BJ (cell line): Measurements from ENCODE around the gene SIGLEC9. TPM values are rescaled to one million over a fixed set of nuclear protein-coding genes. Genes with fewer than 3 reads are reported as not detected.

Source experiments
- CTCF ChIA-PET: fragments of 350-600 bp; formaldehyde crosslinking; extraction: SDS; loops from one replicate; lab custom pipeline; 2021; ENCODE audit warnings: antibody characterized with exemption, inconsistent platforms; lab: Yijun Ruan, JAX
- POLR2A ChIA-PET: fragments of 300-600 bp; sonication (Branson Sonifier 250); formaldehyde crosslinking; extraction: SDS; loops from one replicate; lab custom pipeline; 2021; ENCODE audit warnings: antibody characterized with exemption; lab: Charles Lee
- DNase-seq: peaks from one replicate; pipeline ENCODE4 v3.0.0-alpha.2; 2011; ENCODE audit warnings: low read depth
- H3K27me3 ChIP-seq: 2 replicates; pipeline ENCODE4 v1.6.0; 2011; ENCODE audit warnings: low read length; ENCODE audit not compliant: control insufficient read depth, insufficient read depth
- H3K36me3 ChIP-seq: 2 replicates; pipeline ENCODE4 v1.5.1; 2011; ENCODE audit warnings: low read length; ENCODE audit not compliant: control insufficient read depth, insufficient read depth
- H3K4me3 ChIP-seq: 2 replicates; pipeline ENCODE4 v1.5.1; 2011; ENCODE audit warnings: low read depth, mild to moderate bottlenecking, control low read depth, low read length
- CTCF ChIP-seq: IDR thresholded peaks from 2 replicates; pipeline ENCODE4 v1.5.1; 2011; ENCODE audit warnings: low read depth, mild to moderate bottlenecking, control low read depth, inconsistent platforms, low read length, moderate library complexity; ENCODE audit not compliant: insufficient read depth
- polyA minus RNA-seq: library from RNA; depleted of rRNA, polyadenylated mRNA; stranded (reverse); fragments of >200 nt; gene quantifications from 2 replicates; pipeline ENCODE4 v1.2.3, GENCODE V29; 2011; rRNA and poly(A)+ RNA removed
- polyA plus RNA-seq: library from polyadenylated mRNA; depleted of rRNA; stranded (reverse); fragments of >200 nt; gene quantifications from 2 replicates; pipeline ENCODE4 v1.2.3, GENCODE V29; 2011; rRNA removed

The SIGLEC9 gene
- not detected in 2 replicates for polyA plus RNA-seq
- polyA minus RNA-seq: not detected in 2 replicates

DNA sequence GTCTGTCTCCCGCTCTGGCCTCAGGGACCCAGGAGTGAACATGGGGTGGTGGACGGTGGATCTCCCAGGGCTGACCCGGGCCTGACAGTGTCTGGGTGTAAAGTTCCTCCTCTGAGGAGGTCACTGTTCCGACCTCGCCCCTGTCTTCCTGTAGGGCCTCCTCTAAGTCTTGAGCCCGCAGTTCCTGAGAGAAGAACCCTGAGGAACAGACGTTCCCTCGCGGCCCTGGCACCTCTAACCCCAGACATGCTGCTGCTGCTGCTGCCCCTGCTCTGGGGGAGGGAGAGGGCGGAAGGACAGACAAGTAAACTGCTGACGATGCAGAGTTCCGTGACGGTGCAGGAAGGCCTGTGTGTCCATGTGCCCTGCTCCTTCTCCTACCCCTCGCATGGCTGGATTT is at the start of gene SIGLEC9:
Gene SIGLEC9, plus strand, starts transcription at position 178 of the 400 bp plus-strand sequence. Its CDS starts 69 bp downstream, at position 247.
- CTCF ChIA-PET: interaction anchor here (1.2 kb wide), 1 partner anchor 23 kb away, joined by 3 read pairs; no protein-coding TSS in a partner anchor
- no peak within 1 kb of the TSS for H3K4me3 ChIP-seq

GRCh38 chr19:51075998-51076397 is 48.7 kb upstream of the SIGLEC9 start:
- Histone ChIP-seq H3K27me3 (no peaks in the 10 kb centered on the region), H3K4me3 (no peak overlapping the region), H3K36me3 (no peaks in the 10 kb centered on the region)
- CTCF ChIA-PET: no interaction called here
- POLR2A ChIA-PET: no interaction called here
- no peak for TF ChIP-seq CTCF
- no peak for DNase-seq

More for the DNA sequence above, at the start of gene SIGLEC9:
- Histone ChIP-seq H3K27me3 (no peaks in the 10 kb centered on the region), H3K36me3 (no peaks in the 10 kb centered on the region)
- POLR2A ChIA-PET: no interaction called here
- no peak for TF ChIP-seq CTCF
- DNase-seq: no peak

DNA sequence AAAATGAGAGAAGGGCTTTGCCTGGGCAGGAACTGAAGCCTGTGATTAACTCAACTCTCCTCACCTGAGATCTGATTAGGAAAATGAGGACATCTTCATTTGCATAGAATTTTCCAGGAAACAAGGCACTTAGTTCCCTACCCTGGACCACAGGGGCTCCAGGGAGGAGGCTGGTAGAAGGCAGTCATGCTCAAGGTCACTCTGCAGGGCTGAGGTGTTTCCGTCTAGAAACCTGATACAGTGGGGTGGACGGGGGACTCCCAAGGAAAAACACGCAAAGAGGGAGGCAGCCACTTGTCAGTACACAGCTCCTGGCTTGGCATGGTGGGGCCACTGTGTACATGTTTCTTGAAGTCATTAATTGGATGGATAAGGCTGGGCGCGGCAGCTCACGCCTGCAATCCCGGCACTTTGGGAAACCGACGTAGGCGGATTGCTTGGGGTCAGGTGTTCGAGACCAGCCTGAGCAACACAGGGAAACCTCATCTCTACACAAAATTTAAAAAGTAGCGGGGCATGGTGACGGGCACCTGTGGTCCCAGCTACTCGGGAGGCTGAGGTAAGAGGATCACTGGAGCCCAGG is 48.0 kb upstream of the SIGLEC9 start:
- ChIA-PET CTCF (no interaction called here), POLR2A (no interaction called here)
- Histone ChIP-seq H3K36me3 (no peaks in the 10 kb centered on the region), H3K4me3 (no peak overlapping the region), H3K27me3 (no peaks in the 10 kb centered on the region)
- no peak for DNase-seq
- TF ChIP-seq CTCF: no peak

- TF ChIP-seq CTCF: no peak
- CTCF ChIA-PET: no interaction called here
- H3K4me3 ChIP-seq: no peak overlapping the region
- H3K36me3 ChIP-seq: no peaks in the 10 kb centered on the region
- POLR2A ChIA-PET: no interaction called here
- DNase-seq: no peak
- no peaks in the 10 kb centered on the region for H3K27me3 ChIP-seq
Measured at GRCh38 chr19:51078104-51078503, 46.6 kb upstream of the SIGLEC9 start.

DNA sequence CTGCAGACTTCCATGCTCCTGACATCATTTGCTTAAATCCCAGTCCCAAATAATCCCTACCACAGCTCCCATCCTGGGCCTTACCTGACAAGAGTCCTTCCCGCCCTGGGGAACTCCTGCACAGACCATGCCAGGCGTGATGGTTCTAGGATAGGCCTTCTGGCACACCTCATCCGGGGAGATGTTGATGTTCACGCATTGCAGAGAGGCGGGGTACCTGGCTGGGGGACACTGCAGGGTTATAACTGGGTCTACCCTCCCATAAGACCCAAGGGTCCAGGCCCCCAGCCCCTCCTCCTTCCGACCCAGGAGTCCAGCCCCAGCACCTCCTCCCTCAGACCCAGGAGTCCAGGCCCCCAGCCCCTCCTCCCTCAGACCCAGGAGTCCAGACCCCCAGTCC is 46.0 kb upstream of the SIGLEC9 start:
- ChIA-PET POLR2A (no interaction called here), CTCF (no interaction called here)
- DNase-seq: no peak
- Histone ChIP-seq H3K4me3 (no peak overlapping the region), H3K36me3 (no peaks in the 10 kb centered on the region), H3K27me3 (no peaks in the 10 kb centered on the region)
- TF ChIP-seq CTCF: no peak
